Adrenal gland (tissue), 12 donors: ENCODE results near the gene PRELID1. TPM values are rescaled to one million over a fixed set of nuclear protein-coding genes. Genes with fewer than 3 reads are reported as not detected.
A peak's percentile ranks its signal among the peaks of the same experiment; 100 is the strongest.
"Not testable (repeated sequence)": the region's sequence is repeated elsewhere in the genome, so short reads cannot be mapped to it uniquely, and the experiment has no call there.

Experiments
- DNase-seq, 7 donors: peaks; one replicate each; pipeline ENCODE4 v3.0.0-alpha.2; 2019 to 2020
- H3K27ac ChIP-seq, 5 donors: fragments of 200-600 bp; sonication (generic) in 4 of 5; 1 replicate in 3 of 5; 2 replicates in 2 of 5; pipeline versions ENCODE4 v1.5.1 to v1.8.0; 2016 to 2020; ENCODE audit warnings: mild to moderate bottlenecking in 1 of 5
- H3K27me3 ChIP-seq: fragments of 200-600 bp; 2 replicates; pipeline ENCODE4 v1.8.0; 2021
- H3K36me3 ChIP-seq, 2 donors: fragments of 200-600 bp; replicated peaks in 1 of 2; 1 replicate in 1 of 2; 2 replicates in 1 of 2; pipeline versions ENCODE4 v1.5.1 to v1.8.0; 2018 to 2022
- H3K4me1 ChIP-seq, 2 donors: fragments of 200-600 bp; replicated peaks in 1 of 2; 1 replicate in 1 of 2; 2 replicates in 1 of 2; pipeline versions ENCODE4 v1.5.1 to v1.8.0; 2018 to 2021
- H3K4me3 ChIP-seq, 4 donors: fragments of 200-600 bp; sonication (generic) in 3 of 4; one replicate each; pipeline ENCODE4 v1.5.1; 2016 to 2018
- H3K9me3 ChIP-seq, 3 donors: fragments of 200-600 bp; sonication (generic) in 1 of 3; replicated peaks in 1 of 3; 1 replicate in 2 of 3; 2 replicates in 1 of 3; pipeline versions ENCODE4 v1.5.1 to v1.8.0; 2016 to 2021
- POLR2A ChIP-seq, 2 donors: fragments of 450-650 bp; IDR thresholded peaks; one replicate each; pipeline ENCODE4 v1.6.1; 2017; ENCODE audit warnings: antibody characterized with exemption in 2 of 2, mild to moderate bottlenecking in 2 of 2, moderate library complexity in 1 of 2
- WGBS, 4 donors: extraction: QIAGEN DNeasy Blood & Tissue Kit in 2 of 4; methylation state at CpG; one replicate each; pipeline versions ENCODE4 v1.1.5 to v1.1.7; 2013 to 2017; 5-methylcytosine and 5-hydroxymethylcytosine counted together
- intact Hi-C, 2 donors: fragments of 100-400 bp; cut with DNase I; formaldehyde crosslinking; loops; one replicate each; pipeline versions ENCODE4 v1.14.1 to v1.15.0; 2022 to 2023
- polyA plus RNA-seq, 3 donors: library from polyadenylated mRNA; stranded (reverse); fragments of 200-250 nt in 2 of 3; fragments of 350-450 nt in 1 of 3; fragmentation: Illumina TruSeq in 1 of 3; extraction: RNeasy Lipid Tissue Mini Kit (QIAGEN cat#74804) in 1 of 3; gene quantifications; one replicate each; pipeline ENCODE4 v1.2.3, GENCODE V29; 2013 to 2014
- total RNA-seq, 9 donors: library from RNA; depleted of rRNA in 4 of 9; stranded (reverse); fragments of >200 nt in 4 of 9; fragments of 120-200 nt in 1 of 9; fragmentation: NEBNext Ultra II Directional in 1 of 9; extraction: Animal tissue kit (Norgen Biotek cat#: 25700) in 1 of 9; gene quantifications; one replicate each; pipeline versions ENCODE4 v1.1.0 to v1.2.4, GENCODE V29; 2013 to 2023
- TF ChIP-seq, protein P1 (sequence below), 6 experiments: fragments of 450-650 bp in 4 of 6; fragments of 200-600 bp in 2 of 6; sonication (generic) in 1 of 6; IDR thresholded peaks; 1 replicate in 5 of 6; 2 replicates in 1 of 6; pipeline versions ENCODE4 v1.5.1 to v1.8.0; 2016 to 2021; ENCODE audit warnings: antibody characterized with exemption in 6 of 6, mild to moderate bottlenecking in 2 of 6, moderate library complexity in 1 of 6
- donor health status: healthy with polysubstance abuse.
- donor health status: Bipolar disorder and iron deficiency.
- donor health status: DM: yes; HTN: yes; CAD: no.
- donor health status: DM: no; HTN: no; CAD: no.
- donor health status: DM: no; HTN: no; CAD: no.
- donor health status: DM: yes; HTN: yes; CAD: no.

Gene PRELID1
- total and polyA plus RNA-seq, 12 donors = 52.3 to 217 (median 122) TPM

DNA sequence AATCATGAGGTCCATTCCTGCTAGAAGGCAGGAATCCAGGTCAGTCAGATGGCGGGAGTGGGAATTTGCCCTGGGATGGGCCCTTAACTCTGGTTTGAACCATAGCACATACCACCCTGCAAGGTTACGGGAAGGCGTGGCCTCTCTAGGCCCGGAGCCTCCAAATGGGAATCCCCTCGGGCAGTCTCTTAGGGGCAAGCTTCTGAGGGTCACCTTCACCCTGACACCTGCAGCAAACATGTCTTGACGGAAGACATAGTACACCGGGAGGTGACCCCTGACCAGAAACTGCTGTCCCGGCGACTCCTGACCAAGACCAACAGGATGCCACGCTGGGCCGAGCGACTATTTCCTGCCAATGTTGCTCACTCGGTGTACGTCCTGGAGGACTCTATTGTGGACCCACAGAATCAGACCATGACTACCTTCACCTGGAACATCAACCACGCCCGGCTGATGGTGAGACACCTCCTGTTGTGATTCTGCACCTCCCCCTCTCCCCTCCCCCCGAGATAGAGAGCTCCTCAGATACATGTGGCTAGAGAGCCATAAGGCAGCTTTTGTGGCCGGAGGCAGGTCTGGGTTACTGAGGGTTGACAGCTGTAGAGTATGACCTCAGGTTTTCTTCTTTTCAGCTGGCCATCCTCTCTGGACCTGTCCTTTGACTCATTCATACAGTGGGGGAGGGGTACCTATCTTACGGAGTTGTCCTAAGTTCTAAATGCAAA lies 957 bp downstream of the PRELID1 start:
- no peaks in the 10 kb centered on the region for H3K9me3 ChIP-seq
- H3K4me1 ChIP-seq = peaks cover 24 to 39% of the 10 kb centered on the region in 2 donors
- no peaks in the 10 kb centered on the region for H3K27me3 ChIP-seq
- intact Hi-C loops = loop anchor here in 1 of 2 donors (10.0 kb wide), 1 partner anchor 170 kb away; the partner anchor contains the start of gene NSD1
- TF ChIP-seq, protein P1, sequence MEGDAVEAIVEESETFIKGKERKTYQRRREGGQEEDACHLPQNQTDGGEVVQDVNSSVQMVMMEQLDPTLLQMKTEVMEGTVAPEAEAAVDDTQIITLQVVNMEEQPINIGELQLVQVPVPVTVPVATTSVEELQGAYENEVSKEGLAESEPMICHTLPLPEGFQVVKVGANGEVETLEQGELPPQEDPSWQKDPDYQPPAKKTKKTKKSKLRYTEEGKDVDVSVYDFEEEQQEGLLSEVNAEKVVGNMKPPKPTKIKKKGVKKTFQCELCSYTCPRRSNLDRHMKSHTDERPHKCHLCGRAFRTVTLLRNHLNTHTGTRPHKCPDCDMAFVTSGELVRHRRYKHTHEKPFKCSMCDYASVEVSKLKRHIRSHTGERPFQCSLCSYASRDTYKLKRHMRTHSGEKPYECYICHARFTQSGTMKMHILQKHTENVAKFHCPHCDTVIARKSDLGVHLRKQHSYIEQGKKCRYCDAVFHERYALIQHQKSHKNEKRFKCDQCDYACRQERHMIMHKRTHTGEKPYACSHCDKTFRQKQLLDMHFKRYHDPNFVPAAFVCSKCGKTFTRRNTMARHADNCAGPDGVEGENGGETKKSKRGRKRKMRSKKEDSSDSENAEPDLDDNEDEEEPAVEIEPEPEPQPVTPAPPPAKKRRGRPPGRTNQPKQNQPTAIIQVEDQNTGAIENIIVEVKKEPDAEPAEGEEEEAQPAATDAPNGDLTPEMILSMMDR (IDR thresholded peaks at IDR 0.05) = no peak
- TF ChIP-seq POLR2A (IDR thresholded peaks at IDR 0.05) = no peak
- 19 to 69% (median 21%) methylated on average over 1 to 19 of the region's 19 CpGs for WGBS, 4 donors
- peaks cover 0 to 31% of the 10 kb centered on the region in 2 donors for H3K36me3 ChIP-seq
- H3K4me3 ChIP-seq = peak overlapping the region in 3 of 4 donors; percentile 83 to 96 (median 91)
- DNase-seq = peak in 1 of 7 donors; percentile 69
- H3K27ac ChIP-seq = peak overlapping the region in 3 of 5 donors; percentile 69 to 89 (median 77)

DNA sequence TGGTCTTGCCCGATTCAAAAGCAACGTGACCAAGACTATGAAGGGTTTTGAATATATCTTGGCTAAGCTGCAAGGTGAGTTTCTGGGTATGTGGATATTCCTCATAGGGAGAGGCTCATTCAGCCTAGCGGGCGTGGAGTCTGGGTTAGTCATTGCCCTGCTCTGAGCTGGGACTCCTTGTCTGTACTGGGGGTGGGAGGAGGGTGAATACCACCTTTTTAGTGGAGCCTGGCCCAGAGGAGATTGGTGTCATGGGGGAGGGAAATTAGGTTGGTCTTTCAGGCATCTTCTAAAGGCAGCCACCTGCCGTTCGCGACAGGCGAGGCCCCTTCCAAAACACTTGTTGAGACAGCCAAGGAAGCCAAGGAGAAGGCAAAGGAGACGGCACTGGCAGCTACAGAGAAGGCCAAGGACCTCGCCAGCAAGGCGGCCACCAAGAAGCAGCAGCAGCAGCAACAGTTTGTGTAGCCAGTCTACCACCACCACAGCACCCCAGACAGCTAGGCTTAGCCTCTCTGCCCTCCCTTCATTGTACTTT lies 2.6 kb downstream of the PRELID1 start:
- intact Hi-C loops = loop anchor here in 1 of 2 donors (10.0 kb wide), 1 partner anchor 171 kb away; the partner anchor contains the start of gene NSD1
- peaks cover 18 to 33% of the 10 kb centered on the region in 2 donors for H3K4me1 ChIP-seq
- not testable (repeated sequence) for H3K27ac ChIP-seq, H3K9me3 ChIP-seq, H3K27me3 ChIP-seq, DNase-seq, H3K4me3 ChIP-seq
- H3K36me3 ChIP-seq = peaks cover 0 to 29% of the 10 kb centered on the region in 2 donors
- WGBS, 4 donors = 81 to 87% (median 82%) methylated on average over 8 to 11 of the region's 11 CpGs

DNA sequence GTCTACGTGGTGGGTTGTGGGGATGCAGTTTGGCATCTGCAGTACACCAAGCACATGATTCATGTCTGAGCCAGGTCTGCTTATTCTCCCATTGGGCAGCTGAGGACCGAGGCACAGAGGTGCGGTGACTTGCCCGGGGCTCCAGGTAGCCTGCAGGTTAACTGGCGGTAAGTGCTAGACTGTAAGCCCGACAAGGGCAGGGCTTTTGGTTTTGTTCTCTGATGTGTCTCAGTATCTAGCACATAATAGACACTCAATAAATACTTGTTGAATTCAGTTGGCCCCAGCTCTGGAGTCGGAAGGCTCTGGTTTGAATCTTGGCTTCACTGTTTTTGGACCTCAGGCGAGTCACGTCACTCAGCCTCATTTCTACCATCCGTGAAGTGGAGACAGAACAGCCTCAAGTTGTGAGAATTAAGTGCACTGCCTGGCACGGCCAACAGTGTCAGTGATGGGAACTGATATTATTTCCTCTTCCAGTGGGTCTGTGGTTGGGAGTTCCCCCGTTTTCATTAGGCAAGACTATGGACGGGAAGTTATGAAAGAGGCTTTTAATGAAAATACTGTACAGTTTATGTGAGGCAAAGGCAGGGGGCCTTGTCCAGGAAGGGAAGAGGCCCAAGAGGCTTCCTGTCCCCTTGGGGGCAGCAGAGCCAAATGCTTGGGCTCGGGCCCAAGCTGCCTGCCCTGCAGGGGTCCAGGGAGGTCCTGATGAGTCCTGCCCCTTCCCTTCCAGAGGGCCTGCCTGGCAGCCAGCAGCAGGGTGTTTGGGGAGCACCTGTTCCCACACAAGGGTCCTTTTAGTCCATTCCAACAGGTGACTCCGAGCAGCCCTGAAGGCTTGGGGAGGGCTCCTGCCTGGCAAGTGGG lies 3.3 kb downstream of the PRELID1 start:
- Histone ChIP-seq H3K9me3 (no peaks in the 10 kb centered on the region), H3K4me3 (no peak overlapping the region), H3K27me3 (no peaks in the 10 kb centered on the region), H3K4me1 (peaks cover 25 to 33% of the 10 kb centered on the region in 2 donors), H3K36me3 (peaks cover 0 to 23% of the 10 kb centered on the region in 2 donors), H3K27ac (no peak overlapping the region)
- TF ChIP-seq, protein P1 (IDR thresholded peaks at IDR 0.05) = peak in 1 of 6 experiments; percentile 5
- no peak for TF ChIP-seq POLR2A (IDR thresholded peaks at IDR 0.05)
- DNase-seq = peak in 2 of 7 donors; percentile 40 to 51
- intact Hi-C loops = loop anchor here in 1 of 2 donors (10.0 kb wide), 1 partner anchor 172 kb away; the partner anchor contains the start of gene NSD1
- 72 to 83% (median 77%) methylated on average over 10 to 15 of the region's 15 CpGs for WGBS, 4 donors

DNA sequence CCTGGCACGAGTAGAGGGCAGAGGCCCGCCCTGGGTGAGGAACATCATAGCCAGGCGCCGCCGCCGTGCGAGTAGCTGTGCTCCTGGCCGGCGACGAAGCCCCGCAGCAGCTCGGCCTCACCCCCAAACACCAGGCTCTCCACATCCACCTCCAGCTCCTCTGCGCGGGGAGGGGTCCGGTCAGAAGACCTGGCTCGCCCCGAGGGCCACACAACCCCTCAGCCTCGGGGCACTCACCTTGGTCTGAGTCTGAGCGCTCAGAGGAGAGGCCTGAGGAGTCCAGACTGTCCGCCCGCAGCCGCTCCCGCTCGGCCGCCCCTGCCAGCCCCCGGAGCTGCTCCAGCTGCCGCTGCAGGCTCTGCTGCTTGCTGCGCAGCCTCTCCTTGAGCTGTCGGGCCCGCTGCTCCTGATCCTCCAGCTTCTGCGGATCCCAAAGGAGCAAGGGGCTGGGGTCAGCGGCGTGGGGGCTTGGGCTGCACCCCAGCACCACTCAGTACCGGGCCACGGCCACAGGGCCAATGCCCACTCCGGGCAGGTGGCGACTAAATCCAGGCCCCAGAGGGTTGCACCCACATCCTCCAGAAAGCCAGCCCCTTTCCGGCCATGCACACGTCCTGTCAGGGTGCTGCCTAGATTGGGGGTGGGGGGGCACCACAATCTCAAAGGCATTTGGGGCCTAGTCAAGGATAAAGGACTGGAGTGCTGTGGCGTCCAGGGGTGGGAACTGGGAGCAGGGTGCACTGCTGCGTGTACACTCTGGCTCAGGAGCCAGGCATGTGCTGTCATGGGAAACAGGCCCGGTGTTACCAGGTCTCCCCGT lies 4.2 kb downstream of the PRELID1 start:
- peak in 1 of 7 donors; percentile 13 for DNase-seq
- intact Hi-C loops = loop anchor here in 1 of 2 donors (10.0 kb wide), 1 partner anchor 173 kb away; the partner anchor contains the start of gene NSD1
- peaks cover 0 to 23% of the 10 kb centered on the region in 2 donors for H3K36me3 ChIP-seq
- H3K27ac ChIP-seq = no peak overlapping the region
- no peak for TF ChIP-seq POLR2A (IDR thresholded peaks at IDR 0.05)
- WGBS, 4 donors = 74 to 89% (median 83%) methylated on average over 11 to 43 of the region's 43 CpGs
- H3K4me3 ChIP-seq = no peak overlapping the region
- H3K4me1 ChIP-seq = peaks cover 23 to 31% of the 10 kb centered on the region in 2 donors
- no peaks in the 10 kb centered on the region for H3K27me3 ChIP-seq
- no peaks in the 10 kb centered on the region for H3K9me3 ChIP-seq
